Endodermal cell (in vitro differentiated cells): Measurements from ENCODE around the gene TMEM61. TPM values are rescaled to one million over a fixed set of nuclear protein-coding genes. Genes with fewer than 3 reads are reported as not detected.

Source experiments
- DNase-seq: peaks from one replicate; pipeline ENCODE4 v3.0.0-alpha.2; 2017
- H3K27ac ChIP-seq: 2 replicates; pipeline ENCODE4 v1.5.1; 2013; ENCODE audit warnings: mild to moderate bottlenecking, low read depth, low read length, moderate library complexity
- H3K27me3 ChIP-seq: 2 replicates; pipeline ENCODE4 v1.6.1; 2013; ENCODE audit warnings: mild to moderate bottlenecking, low read length, moderate library complexity; ENCODE audit not compliant: insufficient read depth, control insufficient read depth, poor library complexity, severe bottlenecking
- H3K36me3 ChIP-seq: 2 replicates; pipeline ENCODE4 v1.7.0; 2013; ENCODE audit warnings: mild to moderate bottlenecking, low read length, moderate library complexity; ENCODE audit not compliant: control insufficient read depth, insufficient read depth
- H3K4me1 ChIP-seq: one replicate; pipeline ENCODE4 v1.7.0; 2013; ENCODE audit warnings: low read length; ENCODE audit not compliant: control insufficient read depth, insufficient read depth
- H3K4me3 ChIP-seq: 2 replicates; pipeline ENCODE4 v1.5.1; 2013; ENCODE audit warnings: mild to moderate bottlenecking, low read length, moderate library complexity
- H3K9ac ChIP-seq: 2 replicates; pipeline ENCODE4 v1.6.1; 2013; ENCODE audit warnings: mild to moderate bottlenecking, low read length, moderate library complexity; ENCODE audit not compliant: poor library complexity, severe bottlenecking; ENCODE audit errors: extremely low read depth
- H3K9me3 ChIP-seq: 2 replicates; pipeline ENCODE4 v1.6.1; 2013; ENCODE audit warnings: mild to moderate bottlenecking, low read length, moderate library complexity; ENCODE audit not compliant: control insufficient read depth
- H3K27ac Mint-ChIP-seq: 2 replicates; pipeline ENCODE4 v1.8.0; 2020; ENCODE audit warnings: mixed read lengths
- H3K27me3 Mint-ChIP-seq: 2 replicates; pipeline ENCODE4 v1.8.0; 2021; ENCODE audit warnings: mild to moderate bottlenecking, mixed read lengths; ENCODE audit not compliant: insufficient read depth
- H3K36me3 Mint-ChIP-seq: 2 replicates; pipeline ENCODE4 v1.8.0; 2020; ENCODE audit warnings: low read depth, mixed read lengths
- H3K4me1 Mint-ChIP-seq: 2 replicates; pipeline ENCODE4 v1.8.0; 2020; ENCODE audit warnings: mixed read lengths
- H3K4me3 Mint-ChIP-seq: 2 replicates; pipeline ENCODE4 v1.8.0; 2020; ENCODE audit warnings: mild to moderate bottlenecking, moderate library complexity, mixed read lengths
- H3K9me3 Mint-ChIP-seq: 2 replicates; pipeline ENCODE4 v1.8.0; 2020; ENCODE audit warnings: mild to moderate bottlenecking, mixed read lengths
- CTCF ChIP-seq: fragments of 200-600 bp; sonication (generic); conservative IDR thresholded peaks from 2 replicates; pipeline ENCODE4 v1.5.0; 2021; ENCODE audit warnings: antibody characterized with exemption, mild to moderate bottlenecking
- whole genome bisulfite sequencing, 2 experiments: methylation state at CpG; one replicate each; pipeline versions ENCODE4 v1.1.5 to v1.1.7; 2013; ENCODE audit warnings: missing lambda C conversion rate in 2 of 2, mixed read lengths in 1 of 2; ENCODE audit not compliant: insufficient coverage in 1 of 2, insufficient read length in 1 of 2; 5-methylcytosine and 5-hydroxymethylcytosine counted together
- total RNA-seq, 2 donors: library from RNA; stranded (reverse); fragmentation: NEBNext Ultra II Directional in 1 of 2; extraction: Animal tissue kit (Norgen Biotek cat#: 25700) in 1 of 2; gene quantifications; 2 replicates in 1 of 2; 3 replicates in 1 of 2; pipeline ENCODE4 v1.2.1, GENCODE V29; 2021

TMEM61 gene
- total RNA-seq, 2 donors from 2014 or later: not detected

- no peaks in the 10 kb centered on the region for H3K9me3 ChIP-seq
- no peak overlapping the region for H3K4me3 ChIP-seq
- Mint-ChIP-seq H3K27me3 (peaks cover 9% of the 10 kb centered on the region), H3K36me3 (no peaks in the 10 kb centered on the region), H3K4me1 (peaks cover 10% of the 10 kb centered on the region), H3K9me3 (no peaks in the 10 kb centered on the region), H3K27ac (no peak overlapping the region), H3K4me3 (no peak overlapping the region)
- H3K27me3 ChIP-seq: no peaks in the 10 kb centered on the region
- no peak overlapping the region for H3K27ac ChIP-seq
- WGBS, 2 experiments: 54 to 58% methylated on average over 3 to 5 of the region's 5 CpGs
- peak; percentile 79 for DNase-seq
- H3K9ac ChIP-seq: no peak overlapping the region
- H3K36me3 ChIP-seq: no peaks in the 10 kb centered on the region
- TF ChIP-seq CTCF: peak; percentile 69
- H3K4me1 ChIP-seq: no peaks in the 10 kb centered on the region
These were observed 7.1 kb upstream of the TMEM61 start for GRCh38 chr1:54973205-54973921.

- H3K4me3 Mint-ChIP-seq: no peak overlapping the region
- H3K9me3 Mint-ChIP-seq: no peaks in the 10 kb centered on the region
- Histone ChIP-seq H3K36me3 (no peaks in the 10 kb centered on the region), H3K27ac (no peak overlapping the region), H3K4me1 (no peaks in the 10 kb centered on the region), H3K9ac (no peak overlapping the region), H3K9me3 (no peaks in the 10 kb centered on the region), H3K27me3 (peaks cover 17% of the 10 kb centered on the region), H3K4me3 (no peak overlapping the region)
- no peak for TF ChIP-seq CTCF
- H3K4me1 Mint-ChIP-seq: peaks cover 16% of the 10 kb centered on the region
- H3K27me3 Mint-ChIP-seq: peaks cover 26% of the 10 kb centered on the region
- 92 to 93% methylated on average over 3 to 4 of the region's 4 CpGs for WGBS, 2 experiments
- no peak overlapping the region for H3K27ac Mint-ChIP-seq
- no peaks in the 10 kb centered on the region for H3K36me3 Mint-ChIP-seq
- DNase-seq: peak; percentile 45
These were observed 4.9 kb upstream of the TMEM61 start for GRCh38 chr1:54975356-54976108.

GRCh38 chr1:54976747-54977146, 3.7 kb upstream of the TMEM61 start:
- peak; percentile 31 for DNase-seq
- no peak overlapping the region for H3K4me3 ChIP-seq
- H3K27me3 ChIP-seq: peaks cover 28% of the 10 kb centered on the region
- Mint-ChIP-seq H3K4me1 (peaks cover 16% of the 10 kb centered on the region), H3K27me3 (peaks cover 35% of the 10 kb centered on the region), H3K4me3 (no peak overlapping the region), H3K9me3 (no peaks in the 10 kb centered on the region), H3K27ac (peak overlapping the region; percentile 48), H3K36me3 (no peaks in the 10 kb centered on the region)
- no peaks in the 10 kb centered on the region for H3K9me3 ChIP-seq
- no peak overlapping the region for H3K27ac ChIP-seq
- H3K36me3 ChIP-seq: no peaks in the 10 kb centered on the region
- TF ChIP-seq CTCF: no peak
- no peaks in the 10 kb centered on the region for H3K4me1 ChIP-seq
- WGBS, 2 experiments: 82 to 98% methylated on average over 4 to 6 of the region's 6 CpGs
- no peak overlapping the region for H3K9ac ChIP-seq
